SK-N-SH (cell line): Measurements from ENCODE around the gene POLDIP3. TPM values are rescaled to one million over a fixed set of nuclear protein-coding genes. Genes with fewer than 3 reads are reported as not detected.

Experiments used
- CTCF ChIA-PET: fragments of 300-600, 350-600 bp; formaldehyde crosslinking; extraction: SDS; loops from one replicate; lab custom pipeline; 2021; lab: Yijun Ruan, JAX
- POLR2A ChIA-PET: fragments of 350-600 bp; sonication (Branson Sonifier 250); formaldehyde crosslinking; extraction: SDS; loops from one replicate; lab custom pipeline; 2020; ENCODE audit warnings: antibody characterized with exemption, inconsistent platforms; lab: Yijun Ruan, JAX
- DNase-seq: peaks from one replicate; pipeline ENCODE4 v3.0.0; 2012
- H2AFZ ChIP-seq: fragments of 200-600 bp; sonication (generic); 2 replicates; pipeline ENCODE4 v1.8.1; 2016; ENCODE audit warnings: antibody characterized with exemption, mild to moderate bottlenecking, low read depth
- H3F3A ChIP-seq: fragments of 200-600 bp; sonication (generic); replicated peaks from 2 replicates; pipeline ENCODE3; 2016; ENCODE audit warnings: antibody characterized with exemption, mild to moderate bottlenecking; ENCODE audit not compliant: insufficient read depth
- H3K27ac ChIP-seq, 2 experiments: fragments of 200-500 bp in 1 of 2; fragments of 200-600 bp in 1 of 2; sonication (Bioruptor generic) in 1 of 2; sonication (generic), shearing (Covaris generic) in 1 of 2; 2 replicates each; pipeline versions ENCODE4 v1.5.1 to v1.6.1; 2014 to 2016; ENCODE audit warnings: low read depth in 2 of 2, inconsistent platforms in 1 of 2, low read length in 1 of 2, mild to moderate bottlenecking in 1 of 2, mixed read lengths in 1 of 2
- H3K27me3 ChIP-seq: fragments of 200-600 bp; sonication (generic), shearing (Covaris generic); 2 replicates; pipeline ENCODE4 v1.6.1; 2016; ENCODE audit warnings: mixed run types; ENCODE audit not compliant: insufficient read depth
- H3K36me3 ChIP-seq, 2 experiments: fragments of 200-500 bp in 1 of 2; fragments of 200-600 bp in 1 of 2; sonication (Bioruptor generic) in 1 of 2; sonication (generic) in 1 of 2; replicated peaks in 1 of 2; 2 replicates each; pipeline versions ENCODE3 to v1.5.1; 2014 to 2016; ENCODE audit warnings: low read length in 1 of 2, mild to moderate bottlenecking in 1 of 2; ENCODE audit not compliant: insufficient read depth in 2 of 2, control insufficient read depth in 1 of 2
- H3K4me1 ChIP-seq, 2 experiments: fragments of 200-500 bp in 1 of 2; fragments of 200-600 bp in 1 of 2; sonication (Bioruptor generic) in 1 of 2; sonication (generic), shearing (Covaris generic) in 1 of 2; 2 replicates each; pipeline versions ENCODE4 v1.5.1 to v1.6.1; 2014 to 2016; ENCODE audit warnings: low read depth in 1 of 2, low read length in 1 of 2, mixed run types in 1 of 2; ENCODE audit not compliant: insufficient read depth in 2 of 2, control insufficient read depth in 1 of 2
- H3K4me2 ChIP-seq: fragments of 200-600 bp; sonication (generic), shearing (Covaris generic); 2 replicates; pipeline ENCODE4 v1.6.1; 2017; ENCODE audit warnings: mixed run types
- H3K4me3 ChIP-seq, 2 experiments: fragments of 200-500 bp in 1 of 2; fragments of 200-600 bp in 1 of 2; sonication (Bioruptor generic) in 1 of 2; sonication (generic), shearing (Covaris generic) in 1 of 2; 2 replicates each; pipeline versions ENCODE4 v1.5.1 to v1.8.1; 2014 to 2016; ENCODE audit warnings: low read depth in 2 of 2, inconsistent platforms in 1 of 2, low read length in 1 of 2, mild to moderate bottlenecking in 1 of 2, mixed read lengths in 1 of 2, moderate library complexity in 1 of 2
- H3K79me2 ChIP-seq: fragments of 200-600 bp; sonication (generic); 2 replicates; pipeline ENCODE4 v1.8.1; 2017; ENCODE audit warnings: mild to moderate bottlenecking; ENCODE audit not compliant: insufficient read depth
- H3K9ac ChIP-seq: fragments of 200-600 bp; sonication (generic); 2 replicates; pipeline ENCODE4 v1.6.1; 2017; ENCODE audit warnings: mixed run types
- H3K9me2 ChIP-seq: fragments of 200-600 bp; sonication (generic); 2 replicates; pipeline ENCODE4 v1.6.1; 2017; ENCODE audit warnings: mixed run types
- H3K9me3 ChIP-seq: fragments of 200-600 bp; sonication (generic); 2 replicates; pipeline ENCODE4 v1.6.1; 2017; ENCODE audit warnings: mixed run types, mild to moderate bottlenecking, moderate library complexity
- H4K20me1 ChIP-seq: fragments of 200-600 bp; sonication (generic); 2 replicates; pipeline ENCODE4 v1.6.1; 2017; ENCODE audit warnings: mild to moderate bottlenecking, mixed run types; ENCODE audit not compliant: insufficient read depth
- CHD2 ChIP-seq: fragments of 150-350 bp; IDR thresholded peaks from 2 replicates; pipeline ENCODE4 v1.6.1; 2018; ENCODE audit warnings: low read length; ENCODE audit not compliant: partially characterized antibody
- CTCF ChIP-seq: fragments of 200-600 bp; sonication (generic); IDR thresholded peaks from 2 replicates; pipeline ENCODE4 v1.6.1; 2017; ENCODE audit warnings: antibody characterized with exemption, mild to moderate bottlenecking, moderate library complexity
- EZH2phosphoT487 ChIP-seq: fragments of 200-600 bp; sonication (generic); IDR thresholded peaks from 2 replicates; pipeline ENCODE4 v1.6.1; 2017; ENCODE audit warnings: low read depth, mixed run types, mild to moderate bottlenecking, antibody characterized with exemption, moderate library complexity, borderline replicate concordance
- GATA2 ChIP-seq: sonication (generic); formaldehyde crosslinking; IDR thresholded peaks from 2 replicates; pipeline ENCODE4 v1.5.0; 2020; ENCODE audit warnings: mild to moderate bottlenecking, missing genetic modification reagents
- IRF3 ChIP-seq: fragments of 150-350 bp; IDR thresholded peaks from 2 replicates; pipeline ENCODE4 v1.6.1; 2016; ENCODE audit warnings: mild to moderate bottlenecking, low read depth, low read length
- MEF2A ChIP-seq: IDR thresholded peaks from 2 replicates; pipeline ENCODE4 v1.4.0; 2012; ENCODE audit warnings: low read depth, borderline replicate concordance
- MXI1 ChIP-seq: IDR thresholded peaks from 2 replicates; pipeline ENCODE4 v1.6.1; 2012; ENCODE audit warnings: mild to moderate bottlenecking, low read depth, low read length, improper control_type of control experiment
- PBX3 ChIP-seq: IDR thresholded peaks from 2 replicates; pipeline ENCODE4; 2012
- POLR2AphosphoS5 ChIP-seq: IDR thresholded peaks from 2 replicates; pipeline ENCODE4 v1.6.1; 2012; ENCODE audit warnings: low read depth, low read length
- RAD21 ChIP-seq: IDR thresholded peaks from 2 replicates; pipeline ENCODE4 v1.6.1; 2012; ENCODE audit warnings: mild to moderate bottlenecking, low read length
- RCOR1 ChIP-seq: fragments of 150-350 bp; IDR thresholded peaks from 2 replicates; pipeline ENCODE4 v1.6.1; 2017; ENCODE audit warnings: antibody characterized with exemption, low read length
- REST ChIP-seq: IDR thresholded peaks from 2 replicates; pipeline ENCODE4 v1.6.1; 2012; ENCODE audit warnings: mild to moderate bottlenecking, low read depth, low read length, moderate library complexity
- RXRA ChIP-seq: IDR thresholded peaks from 2 replicates; pipeline ENCODE4 v1.4.0; 2012; ENCODE audit warnings: low read depth, mild to moderate bottlenecking, borderline replicate concordance
- TAF1 ChIP-seq: IDR thresholded peaks from 2 replicates; pipeline ENCODE4 v1.6.1; 2012; ENCODE audit warnings: low read depth, mild to moderate bottlenecking, low read length, moderate library complexity, borderline replicate concordance
- TEAD4 ChIP-seq: IDR thresholded peaks from 2 replicates; pipeline ENCODE4 v1.4.0; 2012; ENCODE audit warnings: mild to moderate bottlenecking, borderline replicate concordance; ENCODE audit not compliant: insufficient read depth
- WGBS: methylation state at CpG from one replicate; pipeline ENCODE4 v1.1.6; 2017; ENCODE audit warnings: low lambda C conversion rate; 5-methylcytosine and 5-hydroxymethylcytosine counted together
- polyA plus RNA-seq, 3 experiments: library from polyadenylated mRNA; depleted of rRNA; stranded (reverse); fragments of >200 nt; gene quantifications; 2 replicates each; pipeline ENCODE4 v1.2.3, GENCODE V29; 2012

Gene POLDIP3
- polyA plus RNA-seq, 1 of the 3 experiments (the other 2 are of a cell fraction): 18.8 TPM

- Histone ChIP-seq H4K20me1 (peaks cover 26% of the 10 kb centered on the region; the same call in 1 of the 2 replicates), H3F3A (peaks cover 2% of the 10 kb centered on the region), H3K9me2 (no peaks in the 10 kb centered on the region), H3K79me2 (peaks cover 98% of the 10 kb centered on the region), H3K4me2 (peak overlapping the region; percentile 71), H2AFZ (no peak overlapping the region), H3K4me3 (no peak overlapping the region), H3K27ac (peak overlapping the region in 1 of 2 experiments; percentile 57; a peak in 2 of 4 replicates), H3K9ac (no peak overlapping the region), H3K4me1 (peaks cover 6 to 30% of the 10 kb centered on the region in 2 experiments; a peak in 2 of 4 replicates), H3K9me3 (no peaks in the 10 kb centered on the region), H3K36me3 (peaks cover 0 to 2% of the 10 kb centered on the region in 2 experiments), H3K27me3 (no peaks in the 10 kb centered on the region)
- WGBS: 41% methylated on average over 8 of the region's 11 CpGs
- ChIA-PET POLR2A (no interaction called here), CTCF (no interaction called here)
- no peak for DNase-seq
- peak; percentile 40; the same call in 1 of the 2 replicates for TF ChIP-seq PBX3
- TF ChIP-seq CTCF: no peak
Measured at GRCh38 chr22:42608823-42609361, 5.8 kb downstream of the POLDIP3 start.

GRCh38 chr22:42608136-42608822, 6.4 kb downstream of the POLDIP3 start:
- no peaks in the 10 kb centered on the region for H3K9me2 ChIP-seq
- H3K9ac ChIP-seq: no peak overlapping the region
- no peaks in the 10 kb centered on the region for H3F3A ChIP-seq
- no peaks in the 10 kb centered on the region for H3K9me3 ChIP-seq
- peaks cover 6 to 30% of the 10 kb centered on the region in 2 experiments; a peak in 2 of 4 replicates for H3K4me1 ChIP-seq
- DNase-seq: no peak
- peak overlapping the region in 1 of 2 experiments; percentile 57; a peak in 1 of 4 replicates for H3K27ac ChIP-seq
- ChIA-PET POLR2A (no interaction called here), CTCF (no interaction called here)
- H2AFZ ChIP-seq: no peak overlapping the region
- no peaks in the 10 kb centered on the region for H3K27me3 ChIP-seq
- peaks cover 26% of the 10 kb centered on the region; the same call in 1 of the 2 replicates for H4K20me1 ChIP-seq
- no peak overlapping the region for H3K4me3 ChIP-seq
- peak overlapping the region; percentile 71 for H3K4me2 ChIP-seq
- 64% methylated on average over 3 of the region's 11 CpGs for WGBS
- peaks cover 0 to 2% of the 10 kb centered on the region in 2 experiments for H3K36me3 ChIP-seq
- peaks cover 98% of the 10 kb centered on the region for H3K79me2 ChIP-seq
- no peak for TF ChIP-seq MXI1
- no peak for TF ChIP-seq RAD21
- no peak for TF ChIP-seq REST
- no peak for TF ChIP-seq PBX3
- no peak for TF ChIP-seq EZH2phosphoT487
- no peak for TF ChIP-seq MEF2A
- TF ChIP-seq CHD2: no peak
- no peak for TF ChIP-seq TEAD4
- TF ChIP-seq GATA2 (CRISPR knock-in tag): no peak
- TF ChIP-seq RCOR1: no peak
- no peak for TF ChIP-seq POLR2AphosphoS5
- TF ChIP-seq IRF3: no peak
- TF ChIP-seq RXRA: no peak
- no peak for TF ChIP-seq TAF1
